ENCODE data around the gene KLHL5. TPM values are rescaled to one million over a fixed set of nuclear protein-coding genes. Genes with fewer than 3 reads are reported as not detected.

Gene KLHL5, protein sequence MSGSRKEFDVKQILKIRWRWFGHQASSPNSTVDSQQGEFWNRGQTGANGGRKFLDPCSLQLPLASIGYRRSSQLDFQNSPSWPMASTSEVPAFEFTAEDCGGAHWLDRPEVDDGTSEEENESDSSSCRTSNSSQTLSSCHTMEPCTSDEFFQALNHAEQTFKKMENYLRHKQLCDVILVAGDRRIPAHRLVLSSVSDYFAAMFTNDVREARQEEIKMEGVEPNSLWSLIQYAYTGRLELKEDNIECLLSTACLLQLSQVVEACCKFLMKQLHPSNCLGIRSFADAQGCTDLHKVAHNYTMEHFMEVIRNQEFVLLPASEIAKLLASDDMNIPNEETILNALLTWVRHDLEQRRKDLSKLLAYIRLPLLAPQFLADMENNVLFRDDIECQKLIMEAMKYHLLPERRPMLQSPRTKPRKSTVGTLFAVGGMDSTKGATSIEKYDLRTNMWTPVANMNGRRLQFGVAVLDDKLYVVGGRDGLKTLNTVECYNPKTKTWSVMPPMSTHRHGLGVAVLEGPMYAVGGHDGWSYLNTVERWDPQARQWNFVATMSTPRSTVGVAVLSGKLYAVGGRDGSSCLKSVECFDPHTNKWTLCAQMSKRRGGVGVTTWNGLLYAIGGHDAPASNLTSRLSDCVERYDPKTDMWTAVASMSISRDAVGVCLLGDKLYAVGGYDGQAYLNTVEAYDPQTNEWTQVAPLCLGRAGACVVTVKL
- 33.3 and 35.9 TPM in 2 replicates for total RNA-seq

DNA sequence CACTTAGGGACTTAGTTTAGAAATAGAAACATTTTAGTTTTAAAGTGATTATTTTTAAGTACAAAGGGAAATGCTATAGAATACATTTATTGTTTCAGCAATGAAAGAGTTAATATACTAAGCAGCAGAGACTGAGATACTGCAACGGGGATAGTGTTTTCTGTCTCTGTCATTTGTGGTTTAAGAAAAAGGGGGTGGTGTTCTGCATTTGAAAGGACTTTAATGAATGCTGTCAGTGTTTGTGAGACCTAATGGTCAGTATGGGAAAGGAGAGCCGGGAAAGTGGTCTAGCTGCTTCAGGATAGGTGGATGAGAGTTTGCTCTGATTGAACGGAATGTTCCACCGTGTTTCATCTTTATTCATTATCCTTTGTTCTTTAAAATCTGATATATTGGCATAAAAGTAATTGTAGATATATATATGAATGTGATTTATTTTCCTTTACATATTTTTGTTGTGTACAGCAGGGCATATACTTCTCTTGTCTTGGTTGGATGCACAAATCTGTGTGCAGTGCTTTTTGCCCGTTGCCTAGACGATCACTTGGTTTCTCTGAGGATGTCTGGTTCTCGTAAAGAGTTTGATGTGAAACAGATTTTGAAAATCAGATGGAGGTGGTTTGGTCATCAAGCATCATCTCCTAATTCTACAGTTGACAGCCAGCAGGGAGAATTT, at the start of gene KLHL5:
Gene KLHL5 (plus strand): TSS at position 139 of the 676 bp plus-strand sequence. CDS start 421 bp downstream, at position 560.

DNA sequence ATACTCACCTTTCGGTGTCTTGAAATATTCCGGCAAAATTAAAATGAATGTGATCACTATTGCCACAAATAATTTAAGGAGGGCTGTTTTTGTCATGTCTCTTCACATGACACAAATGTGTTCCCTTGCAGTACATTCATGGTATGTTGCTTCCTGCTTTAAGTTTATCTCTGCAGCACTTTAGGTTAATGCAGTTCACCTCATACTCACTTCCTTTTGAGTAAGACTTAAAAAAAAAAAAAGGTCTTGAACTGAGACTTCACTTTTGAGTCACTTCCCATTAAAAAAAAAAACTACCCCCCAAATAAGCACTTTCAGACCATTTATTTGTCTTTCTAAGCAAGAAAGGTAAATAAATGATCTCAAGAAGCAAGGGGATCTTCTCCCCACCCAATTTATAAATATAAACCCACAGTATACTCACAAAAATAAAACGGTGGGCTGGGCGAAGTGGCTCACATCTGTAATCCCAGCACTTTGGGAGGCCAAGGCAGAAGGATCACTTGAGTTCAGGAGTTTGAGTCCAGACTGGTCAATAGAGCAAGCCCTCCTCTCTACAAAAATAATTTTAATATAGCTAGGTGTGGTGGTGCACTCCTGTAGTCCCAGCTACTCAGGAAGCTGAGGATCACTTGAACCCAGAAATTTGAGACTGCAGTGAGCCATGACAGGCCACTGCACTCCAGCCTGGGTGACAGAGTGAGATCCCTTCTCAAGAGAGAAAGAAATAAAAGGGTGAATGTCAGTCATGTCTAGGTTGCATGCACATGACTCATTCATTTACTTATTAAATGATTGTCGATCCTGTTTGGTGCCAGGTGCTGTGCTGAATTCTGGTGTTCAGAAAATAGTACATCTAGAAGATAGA, 29.6 kb upstream of the KLHL5 start, which contains the start of gene TMEM156:
Gene TMEM156 (minus strand): TSS at position 192 of the 868 bp plus-strand sequence. CDS start 96 bp downstream, at position 96.

Other genes with a start within 250 kb of the KLHL5 start
- 1.3 and 2.5 TPM in 2 replicates for gene TLR6, start 205.4 kb upstream of the KLHL5 start, total RNA-seq
- gene FAM114A1, start 194.4 kb upstream of the KLHL5 start, total RNA-seq: 173 and 229 TPM in 2 replicates
- 0.35 TPM in 1 of 2 replicates, not detected in the other for gene TMEM156, start 29.8 kb upstream of the KLHL5 start, total RNA-seq
- gene WDR19, start 120.3 kb downstream of the KLHL5 start, total RNA-seq: 18.6 and 26.6 TPM in 2 replicates